Epithelial cell of proximal tubule (primary cell): ENCODE results near the gene ASPG. TPM values are rescaled to one million over a fixed set of nuclear protein-coding genes. Genes with fewer than 3 reads are reported as not detected.

ENCODE experiments used
- DNase-seq: peaks from one replicate; pipeline ENCODE4 v3.0.0-alpha.2; 2011; ENCODE audit warnings: low read depth
- H3K4me3 ChIP-seq: 2 replicates; pipeline ENCODE4 v1.5.1; 2011; ENCODE audit warnings: low read depth, mild to moderate bottlenecking, low read length
- total RNA-seq: library from RNA; depleted of rRNA; stranded (reverse); fragments of >200 nt; gene quantifications from 2 replicates; pipeline ENCODE4 v1.2.3, GENCODE V29; 2015
- TF ChIP-seq, protein P1 (sequence below): conservative IDR thresholded peaks from 2 replicates; pipeline ENCODE4 v1.5.1; 2012; ENCODE audit warnings: low read depth, mild to moderate bottlenecking, low read length

ASPG gene
- total RNA-seq, 1 donor from 2014 or later = not detected

DNA sequence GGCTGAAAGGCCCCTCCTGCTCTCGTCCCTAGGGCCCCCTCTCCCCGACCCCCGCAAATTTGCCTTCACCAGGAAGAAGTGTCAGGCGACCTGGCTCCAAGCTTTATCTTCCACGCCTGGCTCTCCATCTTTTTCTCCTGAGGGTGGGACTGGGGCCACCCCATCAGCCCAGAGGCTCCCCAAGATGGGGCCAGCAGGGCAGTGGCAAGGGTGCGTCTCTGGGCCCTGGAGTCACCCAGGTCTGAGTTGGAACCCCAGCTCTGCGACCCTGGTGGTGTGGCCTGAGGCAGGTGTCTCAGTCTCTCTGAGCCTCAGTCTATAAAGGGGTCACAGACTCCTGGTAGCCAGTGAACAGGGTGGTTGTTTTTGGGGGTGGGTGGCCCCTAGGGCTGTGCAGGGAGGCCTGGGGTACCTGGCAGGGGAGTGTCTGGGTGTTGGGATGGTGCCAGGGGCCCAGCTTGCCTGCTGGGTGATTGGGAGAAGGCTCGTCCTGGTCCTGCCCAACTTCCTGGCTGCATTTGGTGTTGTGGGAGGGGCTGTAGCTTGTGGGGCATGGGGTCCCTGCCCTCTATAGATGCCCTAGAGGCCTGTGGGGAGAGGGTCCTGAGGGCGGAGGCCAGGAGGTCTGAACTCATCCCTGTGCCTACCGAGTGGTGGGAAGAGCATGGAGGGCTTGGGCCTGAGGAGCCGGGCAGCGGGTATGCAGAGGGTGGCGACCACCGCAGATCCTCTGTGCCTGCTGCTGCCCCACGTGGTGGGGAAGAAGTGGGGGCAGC is 60.5 kb downstream of the ASPG start:
- no peak overlapping the region for H3K4me3 ChIP-seq
- no peak for DNase-seq
- TF ChIP-seq, protein P1, sequence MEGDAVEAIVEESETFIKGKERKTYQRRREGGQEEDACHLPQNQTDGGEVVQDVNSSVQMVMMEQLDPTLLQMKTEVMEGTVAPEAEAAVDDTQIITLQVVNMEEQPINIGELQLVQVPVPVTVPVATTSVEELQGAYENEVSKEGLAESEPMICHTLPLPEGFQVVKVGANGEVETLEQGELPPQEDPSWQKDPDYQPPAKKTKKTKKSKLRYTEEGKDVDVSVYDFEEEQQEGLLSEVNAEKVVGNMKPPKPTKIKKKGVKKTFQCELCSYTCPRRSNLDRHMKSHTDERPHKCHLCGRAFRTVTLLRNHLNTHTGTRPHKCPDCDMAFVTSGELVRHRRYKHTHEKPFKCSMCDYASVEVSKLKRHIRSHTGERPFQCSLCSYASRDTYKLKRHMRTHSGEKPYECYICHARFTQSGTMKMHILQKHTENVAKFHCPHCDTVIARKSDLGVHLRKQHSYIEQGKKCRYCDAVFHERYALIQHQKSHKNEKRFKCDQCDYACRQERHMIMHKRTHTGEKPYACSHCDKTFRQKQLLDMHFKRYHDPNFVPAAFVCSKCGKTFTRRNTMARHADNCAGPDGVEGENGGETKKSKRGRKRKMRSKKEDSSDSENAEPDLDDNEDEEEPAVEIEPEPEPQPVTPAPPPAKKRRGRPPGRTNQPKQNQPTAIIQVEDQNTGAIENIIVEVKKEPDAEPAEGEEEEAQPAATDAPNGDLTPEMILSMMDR = no peak

DNA sequence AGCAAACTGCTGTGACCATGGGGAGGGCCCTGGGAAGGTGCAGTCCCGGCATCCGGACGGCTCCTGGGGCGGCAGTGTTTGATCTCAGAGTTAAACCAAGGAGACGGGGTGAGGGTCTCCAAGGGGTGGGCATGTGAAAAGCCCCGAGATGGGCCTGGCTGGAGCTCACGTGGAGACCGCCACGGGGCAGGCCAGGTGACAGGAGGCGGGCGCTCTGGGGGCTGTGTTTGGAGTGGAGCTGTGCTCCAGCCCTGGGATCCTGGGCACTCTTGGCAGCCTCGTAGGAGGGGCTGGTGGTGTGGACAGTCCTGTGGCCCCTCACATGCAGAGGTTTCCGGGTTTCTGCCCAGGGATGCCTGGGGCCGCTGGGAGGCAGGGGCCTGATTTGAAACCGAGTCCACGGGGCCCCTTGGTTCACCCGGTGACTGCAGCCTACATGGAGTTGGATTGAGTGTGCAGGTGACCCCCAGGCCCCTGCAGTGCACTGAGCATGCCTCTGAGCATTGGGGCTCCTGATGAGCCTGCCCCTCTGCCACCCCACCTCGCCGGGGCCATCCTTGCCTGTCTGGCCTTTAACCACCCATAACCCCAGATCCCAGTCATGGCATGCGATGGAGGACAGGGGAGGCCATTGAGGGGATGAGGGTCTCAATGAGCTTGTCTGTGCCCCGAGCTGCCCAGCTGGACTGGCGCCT is 61.3 kb downstream of the ASPG start:
- no peak for DNase-seq
- TF ChIP-seq, protein P1 = no peak
- no peak overlapping the region for H3K4me3 ChIP-seq

GRCh38 chr14:104147346-104148125 is 62.0 kb downstream of the ASPG start:
- no peak overlapping the region for H3K4me3 ChIP-seq
- TF ChIP-seq, protein P1 = no peak
- DNase-seq = no peak

DNA sequence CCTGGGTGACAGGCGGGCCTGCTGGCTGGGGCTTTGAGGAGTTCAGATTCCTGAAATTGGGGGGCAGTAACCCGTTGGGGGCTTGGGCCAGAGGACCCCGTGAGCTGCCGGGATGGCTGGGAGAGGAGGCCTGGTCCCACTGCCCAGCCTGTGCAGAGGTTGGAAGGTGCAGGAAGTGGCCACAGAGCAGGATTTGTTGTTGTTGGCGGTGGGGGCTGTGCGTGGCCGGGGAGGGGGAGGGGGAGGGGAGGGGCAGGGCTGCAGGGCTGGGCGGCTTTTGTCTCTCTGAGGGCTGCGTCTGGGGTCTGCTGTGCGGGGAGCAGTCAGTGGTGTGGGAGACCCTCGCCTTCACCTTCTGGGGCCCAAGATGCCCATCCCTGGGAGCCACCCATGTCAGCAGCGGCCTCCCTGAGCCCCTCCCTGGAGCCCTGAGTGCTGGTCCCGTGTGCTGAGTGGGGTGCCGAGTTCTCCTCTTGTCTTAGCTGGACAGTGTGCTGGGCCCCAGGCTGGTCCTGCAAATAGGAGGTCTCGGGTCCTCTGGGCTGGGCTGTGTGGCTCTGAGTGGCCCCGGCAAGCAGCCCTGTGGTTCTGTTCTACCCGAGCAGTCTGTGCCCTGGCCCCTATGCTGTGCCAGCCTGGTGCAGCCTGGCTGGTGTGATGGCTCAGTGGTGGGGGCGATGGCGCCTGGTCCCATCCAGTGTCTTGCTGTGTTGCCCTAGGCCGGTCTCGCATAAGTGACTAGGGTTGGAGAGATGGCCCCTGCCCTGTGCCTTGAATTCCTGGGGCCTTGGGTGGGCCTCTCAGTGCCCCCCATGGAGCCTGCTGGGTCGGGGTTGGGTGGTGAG is 63.2 kb downstream of the ASPG start:
- TF ChIP-seq, protein P1 = no peak
- no peak overlapping the region for H3K4me3 ChIP-seq
- DNase-seq = no peak

- DNase-seq = no peak
- H3K4me3 ChIP-seq = no peak overlapping the region
- TF ChIP-seq, protein P1 = no peak
These were observed 63.7 kb downstream of the ASPG start for GRCh38 chr14:104149278-104149595.

- TF ChIP-seq, protein P1 = no peak
- DNase-seq = no peak
- H3K4me3 ChIP-seq = no peak overlapping the region
These were observed 64.2 kb downstream of the ASPG start for GRCh38 chr14:104149617-104150135.
